Activated naive CD8-positive, alpha-beta T cell (primary cell): ENCODE results near the gene TANGO2.

ENCODE experiments used
- H3K27ac Mint-ChIP-seq: one replicate; pipeline ENCODE4 v1.8.0; 2021; ENCODE audit warnings: mixed read lengths
- H3K27me3 Mint-ChIP-seq: one replicate; pipeline ENCODE4 v1.8.0; 2021; ENCODE audit warnings: mixed read lengths
- H3K36me3 Mint-ChIP-seq: one replicate; pipeline ENCODE4 v1.8.0; 2021; ENCODE audit warnings: mixed read lengths
- H3K4me1 Mint-ChIP-seq: one replicate; pipeline ENCODE4 v1.8.0; 2021; ENCODE audit warnings: low read depth, mixed read lengths
- H3K4me3 Mint-ChIP-seq: one replicate; pipeline ENCODE4 v1.8.0; 2021; ENCODE audit warnings: mild to moderate bottlenecking, mixed read lengths
- H3K9me3 Mint-ChIP-seq: one replicate; pipeline ENCODE4 v1.8.0; 2021; ENCODE audit warnings: low read depth, mixed read lengths

The TANGO2 gene

DNA sequence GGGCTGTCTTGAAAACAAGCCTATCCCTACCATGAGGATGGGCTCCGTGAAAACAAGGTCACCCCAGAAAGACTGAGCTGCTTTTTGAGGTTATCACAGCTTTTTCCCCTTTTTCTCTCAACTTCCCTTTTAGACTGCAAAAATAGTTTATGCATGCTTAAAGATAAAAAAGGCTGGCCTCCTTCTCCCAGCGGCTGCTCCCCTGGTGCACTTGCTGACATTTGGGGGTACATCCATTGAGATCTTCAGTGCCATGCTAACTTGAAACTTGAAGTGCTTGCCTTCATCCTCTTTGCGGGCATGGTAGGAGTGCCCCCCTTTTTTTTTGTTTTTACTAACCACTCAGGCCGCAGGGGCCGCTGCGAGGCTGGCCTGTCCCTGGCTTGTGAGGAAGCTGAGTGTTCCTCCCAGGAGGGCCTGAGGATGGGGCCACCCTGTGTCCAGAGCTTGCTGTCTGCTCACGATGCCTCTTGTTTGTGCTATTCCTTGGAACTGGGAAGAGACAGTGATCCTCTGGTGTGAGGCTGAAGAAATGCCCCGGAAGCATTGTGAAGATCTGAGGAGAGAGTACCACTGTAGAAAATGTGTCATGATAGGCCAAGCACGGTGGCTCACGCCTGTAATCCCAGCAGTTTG, 2.2 kb downstream of the TANGO2 start:
- Mint-ChIP-seq H3K27ac (peak overlapping the region; percentile 46), H3K9me3 (no peaks in the 10 kb centered on the region), H3K4me3 (peak overlapping the region; percentile 58), H3K27me3 (no peaks in the 10 kb centered on the region), H3K4me1 (peaks cover 28% of the 10 kb centered on the region), H3K36me3 (no peaks in the 10 kb centered on the region)

DNA sequence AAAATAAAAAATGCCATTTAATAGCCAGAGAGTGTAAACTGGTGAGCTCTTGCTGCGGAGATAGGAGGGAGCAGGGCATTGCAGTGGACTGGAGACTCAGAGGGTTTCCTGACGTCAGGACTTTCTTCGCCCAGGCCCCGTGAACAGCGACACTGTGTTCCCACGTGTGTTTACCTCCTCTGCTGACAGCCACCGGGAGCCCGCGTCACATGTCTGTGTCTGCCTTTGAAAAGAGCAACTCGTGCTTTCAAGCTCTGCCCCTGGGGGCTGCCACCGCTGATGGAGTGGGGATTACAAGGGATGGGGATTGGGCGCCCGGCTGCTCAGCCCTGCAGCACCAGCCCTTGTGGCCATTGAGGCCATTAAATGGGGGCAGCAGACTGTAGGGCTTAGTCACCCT, 3.3 kb downstream of the TANGO2 start:
- no peaks in the 10 kb centered on the region for H3K27me3 Mint-ChIP-seq
- no peak overlapping the region for H3K4me3 Mint-ChIP-seq
- H3K27ac Mint-ChIP-seq: no peak overlapping the region
- peaks cover 28% of the 10 kb centered on the region for H3K4me1 Mint-ChIP-seq
- no peaks in the 10 kb centered on the region for H3K9me3 Mint-ChIP-seq
- H3K36me3 Mint-ChIP-seq: no peaks in the 10 kb centered on the region

DNA sequence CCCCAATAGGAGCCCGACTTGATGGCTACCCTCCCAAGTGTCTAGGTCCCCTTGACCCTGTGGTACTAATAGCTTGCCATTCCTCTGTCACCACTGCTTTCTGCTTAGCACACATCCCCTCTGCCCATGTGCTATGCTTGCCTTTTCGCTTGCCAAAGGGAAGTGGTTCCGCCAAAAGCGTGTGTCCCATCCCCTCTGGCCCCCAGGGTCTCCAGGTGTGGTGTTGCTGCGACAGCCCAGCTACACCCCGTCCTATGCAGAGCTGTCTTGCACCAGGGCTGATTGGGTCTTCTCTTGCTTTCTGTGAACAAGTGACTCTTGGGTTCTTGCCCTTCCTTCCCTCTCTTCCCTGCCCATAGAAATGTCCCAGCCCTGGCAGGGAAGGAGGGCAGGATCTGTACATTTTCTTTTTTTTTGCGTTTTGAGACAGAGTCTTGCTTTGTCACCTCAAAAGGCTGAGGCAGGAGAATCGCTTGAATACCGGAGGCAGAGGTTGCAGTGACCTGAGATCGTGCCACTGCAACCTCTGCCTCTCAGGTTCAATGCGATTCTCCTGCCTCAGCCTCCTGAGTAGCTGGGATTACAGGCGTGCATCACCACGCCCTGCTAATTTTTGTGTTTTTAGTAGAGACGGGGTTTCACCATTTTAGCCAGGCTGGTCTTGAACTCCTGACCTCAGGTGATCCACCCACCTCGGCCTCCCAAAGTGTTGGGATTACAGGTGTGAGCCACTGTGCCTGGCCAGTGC, 3.9 kb downstream of the TANGO2 start:
- Mint-ChIP-seq H3K36me3 (no peaks in the 10 kb centered on the region), H3K9me3 (no peaks in the 10 kb centered on the region), H3K27me3 (no peaks in the 10 kb centered on the region), H3K4me1 (peaks cover 29% of the 10 kb centered on the region), H3K27ac (no peak overlapping the region), H3K4me3 (no peak overlapping the region)

DNA sequence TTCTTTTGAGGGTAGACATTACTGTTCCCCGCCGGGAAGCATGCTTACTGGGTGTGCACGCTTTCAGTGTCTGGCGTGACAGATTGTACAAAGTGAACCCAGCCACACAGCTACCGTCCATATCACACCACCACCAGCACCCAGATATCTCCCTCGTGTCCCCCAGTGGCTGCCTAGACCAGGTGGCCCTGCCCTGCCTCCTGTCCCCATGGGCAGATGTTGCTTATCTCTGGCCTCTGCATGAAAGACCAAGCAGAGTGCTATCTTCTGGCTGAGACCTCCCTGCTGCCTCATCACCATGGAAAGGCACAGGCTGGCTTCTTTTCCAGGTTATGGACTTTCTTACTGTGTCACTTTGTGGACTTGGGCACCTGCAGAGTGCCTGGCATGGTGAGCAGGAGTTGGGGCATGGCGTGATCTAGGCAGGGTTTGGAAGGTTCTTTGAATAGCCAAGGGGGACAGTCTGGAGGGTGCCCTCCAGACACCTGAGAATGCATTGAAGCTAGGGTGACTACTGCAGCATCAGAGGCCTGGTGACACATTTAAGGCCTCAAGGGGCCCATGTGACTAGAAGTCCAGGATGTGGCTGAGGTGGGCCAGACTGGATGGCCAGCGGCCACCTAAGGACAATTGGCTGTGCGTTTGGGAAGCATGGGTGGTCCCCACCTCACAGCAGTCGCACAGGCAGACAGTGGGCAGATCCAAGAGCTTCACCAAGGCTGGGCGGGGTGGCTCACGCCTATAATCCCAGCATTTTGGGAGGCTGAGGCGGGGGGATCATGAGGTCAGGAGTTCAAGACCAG, 4.7 kb downstream of the TANGO2 start:
- Mint-ChIP-seq H3K36me3 (no peaks in the 10 kb centered on the region), H3K4me1 (peaks cover 27% of the 10 kb centered on the region), H3K27me3 (no peaks in the 10 kb centered on the region), H3K4me3 (no peak overlapping the region), H3K27ac (no peak overlapping the region), H3K9me3 (no peaks in the 10 kb centered on the region)

DNA sequence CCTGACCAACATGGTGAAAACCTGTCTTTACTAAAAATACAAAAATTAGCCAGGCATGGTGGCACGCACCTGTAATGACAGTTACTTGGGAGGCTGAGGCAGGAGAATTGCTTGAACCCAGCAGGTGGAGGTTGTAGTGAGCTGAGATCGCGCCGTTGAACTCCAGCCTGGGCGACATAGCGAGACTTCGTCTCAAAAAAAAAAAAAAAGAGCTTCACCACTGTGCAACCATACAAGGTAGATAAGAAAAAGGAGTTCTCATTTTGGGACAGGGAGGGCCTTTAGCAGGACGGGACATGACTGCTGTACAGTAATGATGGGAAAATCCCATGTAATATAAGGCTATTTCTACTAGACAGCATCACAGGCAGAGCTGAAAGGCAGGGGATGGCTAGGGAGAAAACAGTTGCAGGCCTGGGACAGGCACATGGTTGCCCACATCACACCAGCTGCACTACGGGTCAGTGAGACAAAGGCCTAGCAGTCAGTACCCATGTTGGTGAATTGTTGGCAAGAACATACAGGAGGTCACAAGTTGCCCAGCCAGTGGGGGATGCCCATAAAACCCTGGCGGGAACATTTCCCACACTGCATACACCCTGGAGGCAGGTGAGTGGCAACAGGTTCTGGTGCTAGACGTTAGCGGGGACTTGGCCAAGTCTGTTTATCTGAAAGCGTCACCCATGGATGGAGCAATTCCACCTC, 5.4 kb downstream of the TANGO2 start:
- no peaks in the 10 kb centered on the region for H3K27me3 Mint-ChIP-seq
- H3K4me1 Mint-ChIP-seq: peaks cover 27% of the 10 kb centered on the region
- H3K9me3 Mint-ChIP-seq: no peaks in the 10 kb centered on the region
- no peaks in the 10 kb centered on the region for H3K36me3 Mint-ChIP-seq
- H3K27ac Mint-ChIP-seq: no peak overlapping the region
- no peak overlapping the region for H3K4me3 Mint-ChIP-seq

DNA sequence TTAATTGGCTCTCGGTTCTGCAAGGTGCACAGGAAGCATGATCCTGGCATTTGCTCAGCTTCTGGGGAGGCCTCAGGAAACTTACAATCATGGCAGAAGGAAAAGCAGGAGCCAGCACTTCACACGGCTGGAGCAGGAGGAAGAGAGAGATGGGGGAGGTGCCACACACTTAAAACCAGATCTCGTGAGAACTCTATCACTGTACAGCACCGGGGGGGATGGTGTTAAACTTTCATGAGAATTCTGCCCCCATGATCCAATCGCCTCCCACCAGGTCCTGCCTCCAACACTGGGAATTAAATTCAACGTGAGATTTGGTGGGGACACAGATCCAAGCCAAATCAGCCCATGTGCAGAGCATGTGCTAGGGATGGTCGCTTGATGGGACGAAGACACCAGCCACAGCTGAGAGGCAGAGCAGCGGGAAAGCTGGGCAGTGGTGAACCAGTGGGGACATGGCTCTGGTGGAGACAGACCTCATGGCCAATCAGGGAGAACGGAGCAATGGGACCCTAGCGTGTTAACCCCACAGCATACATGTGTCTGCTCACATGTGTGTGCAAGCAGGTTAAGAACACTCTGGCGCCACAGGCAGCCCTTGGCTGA, 6.2 kb downstream of the TANGO2 start:
- no peaks in the 10 kb centered on the region for H3K27me3 Mint-ChIP-seq
- no peak overlapping the region for H3K27ac Mint-ChIP-seq
- no peaks in the 10 kb centered on the region for H3K9me3 Mint-ChIP-seq
- H3K4me1 Mint-ChIP-seq: peaks cover 26% of the 10 kb centered on the region
- no peak overlapping the region for H3K4me3 Mint-ChIP-seq
- no peaks in the 10 kb centered on the region for H3K36me3 Mint-ChIP-seq

DNA sequence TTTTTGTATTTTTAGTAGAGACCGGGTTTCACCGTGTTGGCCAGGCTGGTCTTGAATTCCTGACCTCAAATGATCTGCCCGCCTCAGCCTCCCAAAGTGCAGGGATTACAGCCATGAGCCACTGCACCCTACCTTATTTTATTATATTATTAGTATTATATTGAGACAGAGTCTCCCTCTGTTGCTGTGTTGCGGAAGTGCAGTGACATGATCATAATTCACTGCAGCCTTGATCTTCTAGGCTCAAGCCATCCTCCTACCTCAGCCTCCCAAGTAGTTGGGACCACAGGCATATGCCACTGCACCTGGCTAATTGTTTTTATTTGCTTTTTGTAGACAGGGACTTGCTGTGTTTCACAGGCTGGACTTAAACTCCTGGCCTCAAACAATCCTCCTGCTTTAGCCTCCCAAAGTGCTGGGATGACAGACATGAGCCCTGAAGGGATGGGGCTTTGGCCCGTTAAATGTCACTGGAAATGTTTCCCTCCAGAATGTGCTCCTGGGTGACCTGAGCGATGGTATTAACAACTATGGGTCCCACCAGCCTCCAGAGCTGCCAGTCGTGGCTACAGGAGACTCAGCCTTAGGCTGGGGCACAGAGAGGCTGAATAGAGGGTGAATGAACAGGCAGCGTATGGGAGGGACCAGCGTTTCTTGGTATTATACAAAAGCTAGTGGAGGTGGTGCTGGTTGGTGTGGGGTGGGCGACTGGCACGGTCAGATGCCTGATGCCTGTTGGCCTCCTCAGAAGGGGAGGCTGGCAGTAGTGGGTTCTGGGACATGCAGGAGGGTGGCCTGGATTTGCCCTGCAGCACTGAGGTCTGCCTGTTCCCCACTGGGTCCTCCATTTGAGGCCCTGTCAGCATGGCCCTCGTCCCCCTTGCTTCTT, 7.3 kb downstream of the TANGO2 start:
- no peak overlapping the region for H3K27ac Mint-ChIP-seq

DNA sequence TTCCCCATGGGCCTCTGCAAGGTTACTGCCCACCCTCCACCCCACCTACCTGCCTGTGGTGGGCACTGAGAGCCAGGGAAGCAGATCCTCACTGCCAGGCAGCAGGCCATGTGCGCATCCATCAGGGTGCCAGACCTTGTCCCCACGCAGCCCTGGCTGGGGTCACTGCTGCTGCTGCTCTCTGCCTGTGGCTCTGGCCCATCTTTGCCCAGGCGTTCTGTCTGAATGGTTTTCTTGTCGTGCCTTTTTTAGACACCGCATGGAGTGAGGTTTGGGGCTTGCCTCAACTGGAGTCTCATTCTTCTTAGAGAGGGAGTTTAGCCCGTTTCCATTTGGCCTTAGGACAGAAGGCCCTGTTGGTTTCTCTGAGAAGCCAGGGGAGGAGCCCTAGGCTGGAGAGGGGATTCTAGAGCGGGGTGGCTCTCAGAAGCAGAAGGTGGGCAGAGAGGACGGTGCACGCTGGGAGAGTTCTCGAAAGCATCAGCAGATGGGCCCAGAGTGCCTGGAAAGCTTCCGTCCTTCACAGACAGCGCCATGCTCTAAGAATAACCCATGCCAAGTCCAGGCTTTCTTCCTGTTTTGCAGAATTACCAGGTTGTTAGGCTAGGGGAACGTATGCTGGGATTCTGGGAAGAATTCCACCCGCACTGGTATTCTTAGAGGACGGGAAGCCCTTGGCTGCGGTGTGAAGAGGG, 8.1 kb downstream of the TANGO2 start:
- no peaks in the 10 kb centered on the region for H3K27me3 Mint-ChIP-seq
- H3K9me3 Mint-ChIP-seq: no peaks in the 10 kb centered on the region
- H3K27ac Mint-ChIP-seq: no peak overlapping the region
- no peaks in the 10 kb centered on the region for H3K36me3 Mint-ChIP-seq
- H3K4me3 Mint-ChIP-seq: no peak overlapping the region
- peaks cover 19% of the 10 kb centered on the region for H3K4me1 Mint-ChIP-seq

More for the DNA sequence above, 7.3 kb downstream of the TANGO2 start:
- Mint-ChIP-seq H3K27me3 (no peaks in the 10 kb centered on the region), H3K9me3 (no peaks in the 10 kb centered on the region), H3K4me1 (peaks cover 22% of the 10 kb centered on the region), H3K36me3 (no peaks in the 10 kb centered on the region), H3K4me3 (no peak overlapping the region)

DNA sequence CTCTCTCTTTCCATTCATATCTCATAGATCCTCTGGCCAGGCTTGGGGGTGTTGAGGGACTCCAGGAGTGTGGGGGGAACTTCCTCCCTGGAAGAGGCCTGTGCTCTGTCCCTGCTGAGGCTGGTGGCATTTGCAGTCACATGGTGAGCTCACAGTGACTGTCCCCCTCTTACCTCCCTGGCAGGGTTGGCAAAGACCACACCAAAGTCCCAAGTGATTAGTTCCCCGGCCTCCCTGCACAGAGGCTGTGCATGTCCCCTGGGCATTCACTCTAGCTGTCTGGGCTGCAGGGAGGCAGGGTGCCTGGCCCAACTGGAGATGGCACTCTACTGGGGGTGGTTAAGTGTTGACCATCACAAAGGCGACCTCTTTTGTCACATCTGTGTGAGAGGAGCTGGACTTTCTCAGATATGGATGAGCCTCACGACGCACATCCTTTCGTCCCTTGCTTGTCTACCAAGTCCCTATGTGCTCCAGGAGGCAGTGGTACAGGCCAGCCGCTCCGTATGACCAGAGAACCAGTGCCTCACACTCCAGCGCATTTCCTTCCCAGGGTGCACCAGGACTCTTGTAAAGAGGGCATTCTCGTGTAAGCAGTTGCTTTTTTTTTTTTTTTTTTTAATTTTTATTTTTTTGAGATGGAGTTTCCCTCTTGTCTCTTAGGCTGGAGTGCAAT, 8.8 kb downstream of the TANGO2 start:
- Mint-ChIP-seq H3K4me1 (peaks cover 19% of the 10 kb centered on the region), H3K36me3 (no peaks in the 10 kb centered on the region), H3K27ac (no peak overlapping the region), H3K9me3 (no peaks in the 10 kb centered on the region), H3K4me3 (no peak overlapping the region), H3K27me3 (no peaks in the 10 kb centered on the region)

DNA sequence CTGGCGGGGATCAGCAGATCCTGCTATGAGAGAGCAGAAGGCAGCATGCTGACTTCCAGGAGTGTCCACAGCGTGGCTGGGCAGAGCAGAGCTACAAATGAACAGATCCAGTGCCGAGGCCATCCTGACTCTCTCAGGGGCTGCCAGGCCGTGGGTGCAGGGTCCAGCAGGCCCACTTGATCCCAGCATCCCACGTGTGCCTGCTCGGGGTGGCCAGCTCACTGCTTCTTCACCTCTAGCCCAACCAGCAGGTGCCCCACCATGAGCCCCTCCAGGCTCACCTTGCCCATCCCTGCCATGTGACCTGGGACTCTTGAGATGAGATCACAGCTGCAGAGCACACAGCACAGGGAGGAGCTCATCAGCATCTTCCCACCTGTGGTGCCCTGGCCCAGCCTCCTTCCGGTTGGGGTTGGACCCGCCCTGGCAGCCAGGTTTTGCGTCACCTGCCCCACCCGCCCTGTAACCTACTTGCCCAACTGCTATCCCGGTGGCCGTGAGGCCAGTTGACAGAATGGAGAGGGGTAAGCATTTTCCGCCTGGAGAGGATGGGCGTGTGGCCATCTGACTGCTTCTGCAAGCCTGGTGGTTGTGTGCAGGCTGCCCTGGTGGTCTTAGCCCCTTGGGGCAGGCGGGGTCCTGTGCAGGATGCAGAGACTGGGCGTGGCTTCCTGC, 11.0 kb downstream of the TANGO2 start:
- Mint-ChIP-seq H3K36me3 (no peaks in the 10 kb centered on the region), H3K9me3 (no peaks in the 10 kb centered on the region), H3K4me1 (peaks cover 14% of the 10 kb centered on the region), H3K27ac (no peak overlapping the region), H3K4me3 (no peak overlapping the region), H3K27me3 (no peaks in the 10 kb centered on the region)

DNA sequence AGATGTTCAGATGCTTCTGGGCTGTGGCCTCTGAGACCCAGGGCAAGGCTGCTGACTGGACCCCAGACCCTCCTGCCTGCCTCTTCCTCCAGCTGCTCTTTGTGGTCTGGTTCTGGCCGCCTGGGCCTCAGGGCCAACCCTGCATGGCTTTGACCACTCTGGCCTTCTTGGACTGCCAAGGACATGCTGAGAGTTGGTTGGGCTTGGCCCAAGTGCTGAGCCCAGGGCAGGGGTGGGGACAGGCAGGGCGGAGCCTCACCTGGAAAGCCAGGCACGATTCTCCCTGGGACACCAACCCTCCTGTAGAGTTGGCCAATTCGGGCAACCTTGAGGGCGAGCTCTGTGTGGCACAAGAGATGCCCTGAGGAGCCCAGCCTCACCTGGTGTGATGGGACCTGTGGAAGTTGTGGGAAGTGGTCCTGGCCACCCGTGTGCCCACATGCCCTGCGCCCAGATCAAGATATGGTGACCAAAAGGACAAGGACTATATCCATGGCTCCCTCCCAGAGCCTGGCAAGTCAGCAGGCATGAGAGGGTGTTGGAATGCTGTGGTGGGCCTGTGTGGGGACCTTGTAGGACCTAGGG, 11.6 kb downstream of the TANGO2 start:
- H3K4me1 Mint-ChIP-seq: peaks cover 12% of the 10 kb centered on the region
- H3K36me3 Mint-ChIP-seq: no peaks in the 10 kb centered on the region
- no peaks in the 10 kb centered on the region for H3K9me3 Mint-ChIP-seq
- no peak overlapping the region for H3K4me3 Mint-ChIP-seq
- no peak overlapping the region for H3K27ac Mint-ChIP-seq
- H3K27me3 Mint-ChIP-seq: no peaks in the 10 kb centered on the region

DNA sequence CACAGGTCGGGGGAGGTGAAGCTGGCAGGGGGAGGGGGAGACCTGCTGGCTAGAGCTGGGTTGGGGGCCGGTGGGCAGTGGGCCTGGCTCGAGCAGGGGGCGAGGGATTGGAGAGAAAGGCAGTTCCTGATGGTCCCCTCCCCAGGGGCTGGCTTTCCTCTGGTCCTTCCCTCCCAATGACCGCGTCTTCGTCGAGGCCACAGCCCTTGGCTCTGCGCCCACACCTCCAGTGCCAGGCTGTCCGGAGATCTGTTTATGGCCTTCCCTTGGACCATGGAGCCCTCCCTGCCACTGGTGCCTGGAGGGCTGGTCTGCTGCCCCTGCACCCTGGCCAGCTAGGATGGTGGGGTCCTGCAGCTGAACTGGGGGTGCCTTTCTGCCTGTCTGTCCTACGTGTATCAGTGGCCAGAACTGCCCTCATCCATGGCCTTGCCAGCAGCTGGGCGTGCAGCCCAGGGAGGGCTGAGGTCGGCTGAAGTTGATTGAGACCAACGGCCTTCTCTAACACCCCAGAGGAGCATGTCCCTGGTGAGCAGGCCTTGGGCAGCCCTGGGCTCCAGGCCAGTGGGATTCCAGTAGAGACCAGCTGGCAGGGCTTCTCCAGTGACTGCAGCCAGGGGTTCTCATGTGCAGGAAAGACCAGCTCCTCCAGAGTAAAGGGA, 12.3 kb downstream of the TANGO2 start:
- Mint-ChIP-seq H3K9me3 (no peaks in the 10 kb centered on the region), H3K27me3 (no peaks in the 10 kb centered on the region), H3K4me3 (no peak overlapping the region), H3K27ac (no peak overlapping the region), H3K4me1 (peaks cover 12% of the 10 kb centered on the region), H3K36me3 (no peaks in the 10 kb centered on the region)
